Measurements from ENCODE around the gene SLC35A2.

SLC35A2 gene

DNA sequence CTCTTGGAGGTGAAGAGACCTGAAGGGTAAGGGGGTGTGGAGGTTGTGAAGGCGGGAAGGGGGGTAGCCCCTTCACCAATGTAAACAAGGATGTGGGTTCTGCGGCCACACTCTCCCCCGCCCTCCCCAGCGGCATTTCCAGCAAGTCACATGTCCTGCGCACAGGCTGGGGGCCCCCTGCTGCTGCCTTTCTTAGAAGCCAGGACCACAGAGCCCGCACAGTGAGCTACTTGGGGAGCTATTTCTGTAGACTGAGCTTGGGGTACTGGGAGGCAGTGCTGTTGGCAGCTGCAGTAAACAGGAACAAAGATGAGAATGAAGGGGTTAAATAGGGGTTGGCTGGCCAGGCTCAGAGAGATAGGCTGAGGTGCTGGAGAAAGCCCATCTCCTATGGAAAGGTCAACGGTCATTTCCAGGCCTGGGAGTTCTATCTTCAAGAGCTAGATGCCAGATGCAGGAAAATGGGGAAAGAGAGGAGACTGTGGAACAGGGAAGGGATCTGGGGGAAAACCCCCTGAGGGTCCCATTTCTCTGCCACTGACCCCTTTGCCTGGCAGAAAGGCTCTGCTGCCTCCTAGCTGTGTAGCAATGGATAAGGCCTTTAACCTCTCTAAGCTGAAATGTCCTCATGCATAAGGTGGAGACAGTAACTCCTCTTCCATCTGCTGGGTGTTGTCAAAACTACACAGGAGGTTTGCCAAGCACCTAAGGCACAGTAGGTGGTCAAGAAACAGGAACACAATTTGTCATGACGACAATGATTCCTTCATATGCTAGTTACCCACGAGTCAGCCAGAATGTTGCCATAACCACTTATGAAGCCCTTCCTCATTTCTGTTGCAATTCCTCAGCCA, 25.8 kb upstream of the SLC35A2 start:
- no peaks in the 10 kb centered on the region for H3K27me3 ChIP-seq (ENCODE audit: control insufficient read depth, insufficient read depth, low read length)
- no peak overlapping the region for H3K27ac ChIP-seq
- H3K4me1 ChIP-seq, result peaks cover 2% of the 10 kb centered on the region
- TF ChIP-seq, protein P1, sequence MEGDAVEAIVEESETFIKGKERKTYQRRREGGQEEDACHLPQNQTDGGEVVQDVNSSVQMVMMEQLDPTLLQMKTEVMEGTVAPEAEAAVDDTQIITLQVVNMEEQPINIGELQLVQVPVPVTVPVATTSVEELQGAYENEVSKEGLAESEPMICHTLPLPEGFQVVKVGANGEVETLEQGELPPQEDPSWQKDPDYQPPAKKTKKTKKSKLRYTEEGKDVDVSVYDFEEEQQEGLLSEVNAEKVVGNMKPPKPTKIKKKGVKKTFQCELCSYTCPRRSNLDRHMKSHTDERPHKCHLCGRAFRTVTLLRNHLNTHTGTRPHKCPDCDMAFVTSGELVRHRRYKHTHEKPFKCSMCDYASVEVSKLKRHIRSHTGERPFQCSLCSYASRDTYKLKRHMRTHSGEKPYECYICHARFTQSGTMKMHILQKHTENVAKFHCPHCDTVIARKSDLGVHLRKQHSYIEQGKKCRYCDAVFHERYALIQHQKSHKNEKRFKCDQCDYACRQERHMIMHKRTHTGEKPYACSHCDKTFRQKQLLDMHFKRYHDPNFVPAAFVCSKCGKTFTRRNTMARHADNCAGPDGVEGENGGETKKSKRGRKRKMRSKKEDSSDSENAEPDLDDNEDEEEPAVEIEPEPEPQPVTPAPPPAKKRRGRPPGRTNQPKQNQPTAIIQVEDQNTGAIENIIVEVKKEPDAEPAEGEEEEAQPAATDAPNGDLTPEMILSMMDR (IDR thresholded peaks at IDR 0.05), result no peak
- H3K4me2 ChIP-seq (ENCODE audit: low read length), result no peak overlapping the region
- H3K79me2 ChIP-seq, result peaks cover 27% of the 10 kb centered on the region
- no peaks in the 10 kb centered on the region for H3K36me3 ChIP-seq (ENCODE audit: control insufficient read depth, insufficient read depth, low read length)
- no peak overlapping the region for H3K4me3 ChIP-seq (ENCODE audit: low read depth, low read length)
- H3K9me3 ChIP-seq (ENCODE audit: control insufficient read depth, low read length), result no peaks in the 10 kb centered on the region
- H2AFZ ChIP-seq, result no peak overlapping the region
- H3K9ac ChIP-seq, result no peak overlapping the region

DNA sequence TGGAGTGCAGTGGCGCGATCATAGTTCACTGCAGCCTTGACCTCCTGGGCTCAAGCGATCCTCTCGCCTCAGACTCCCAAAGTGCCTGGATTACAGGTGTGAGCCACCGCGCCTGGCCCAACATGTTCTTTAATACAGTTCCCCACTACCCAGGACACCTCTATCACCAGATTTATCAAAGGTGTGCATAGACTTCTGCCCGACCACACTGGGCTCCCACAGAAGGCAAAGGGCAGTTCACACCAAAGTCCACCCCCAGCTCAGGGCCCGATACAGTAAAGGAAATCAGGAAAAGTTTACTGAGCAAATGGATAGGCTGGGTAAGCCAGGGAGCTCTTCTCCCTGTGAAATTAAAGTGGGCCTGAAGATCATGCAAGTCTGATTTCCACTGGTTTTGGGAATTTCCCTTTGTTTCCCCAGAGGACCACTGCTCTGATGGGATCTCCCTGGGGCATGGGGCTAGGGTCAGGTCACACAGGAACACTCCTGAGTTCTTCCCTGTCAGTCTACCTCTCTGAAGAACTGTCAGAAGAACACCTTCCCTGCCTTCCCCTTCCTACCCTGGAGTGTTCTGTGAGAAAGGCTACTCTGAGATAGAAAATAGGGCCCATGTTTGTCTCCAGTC, 25.1 kb upstream of the SLC35A2 start:
- TF ChIP-seq, protein P1 (IDR thresholded peaks at IDR 0.05), result no peak
- Histone ChIP-seq H3K4me1 (peaks cover 2% of the 10 kb centered on the region), H3K9ac (no peak overlapping the region), H3K36me3 (ENCODE audit: control insufficient read depth, insufficient read depth, low read length) (no peaks in the 10 kb centered on the region), H3K4me2 (ENCODE audit: low read length) (no peak overlapping the region), H3K27ac (no peak overlapping the region), H3K4me3 (ENCODE audit: low read depth, low read length) (no peak overlapping the region), H3K9me3 (ENCODE audit: control insufficient read depth, low read length) (no peaks in the 10 kb centered on the region), H3K79me2 (peaks cover 22% of the 10 kb centered on the region), H3K27me3 (ENCODE audit: control insufficient read depth, insufficient read depth, low read length) (no peaks in the 10 kb centered on the region), H2AFZ (no peak overlapping the region)

DNA sequence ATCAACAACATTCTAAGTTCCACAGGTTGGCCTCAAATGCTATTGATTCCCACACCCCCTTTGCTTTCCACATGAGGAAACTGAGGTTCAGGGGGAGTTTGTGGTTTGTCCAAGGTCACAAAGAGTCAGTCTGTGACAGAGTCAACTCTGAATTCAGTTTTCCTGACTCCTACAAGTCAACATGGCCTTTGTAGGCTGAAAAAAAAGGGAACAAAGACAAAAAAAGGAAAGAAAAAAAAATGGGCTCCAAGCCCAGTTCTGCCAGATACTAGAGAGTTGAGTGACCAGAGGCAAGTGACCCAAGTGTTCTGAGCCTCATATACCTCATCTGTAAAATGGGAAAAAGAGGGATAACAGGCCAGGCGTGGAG, 23.8 kb upstream of the SLC35A2 start:
- H3K27ac ChIP-seq, result no peak overlapping the region
- H3K4me1 ChIP-seq, result peaks cover under 1% of the 10 kb centered on the region
- no peak overlapping the region for H3K9ac ChIP-seq
- H3K79me2 ChIP-seq, result peaks cover 12% of the 10 kb centered on the region
- no peak overlapping the region for H2AFZ ChIP-seq
- no peaks in the 10 kb centered on the region for H3K36me3 ChIP-seq (ENCODE audit: control insufficient read depth, insufficient read depth, low read length)
- H3K9me3 ChIP-seq (ENCODE audit: control insufficient read depth, low read length), result no peaks in the 10 kb centered on the region
- TF ChIP-seq, protein P1 (IDR thresholded peaks at IDR 0.05), result no peak
- H3K4me3 ChIP-seq (ENCODE audit: low read depth, low read length), result no peak overlapping the region
- H3K4me2 ChIP-seq (ENCODE audit: low read length), result no peak overlapping the region
- no peaks in the 10 kb centered on the region for H3K27me3 ChIP-seq (ENCODE audit: control insufficient read depth, insufficient read depth, low read length)

DNA sequence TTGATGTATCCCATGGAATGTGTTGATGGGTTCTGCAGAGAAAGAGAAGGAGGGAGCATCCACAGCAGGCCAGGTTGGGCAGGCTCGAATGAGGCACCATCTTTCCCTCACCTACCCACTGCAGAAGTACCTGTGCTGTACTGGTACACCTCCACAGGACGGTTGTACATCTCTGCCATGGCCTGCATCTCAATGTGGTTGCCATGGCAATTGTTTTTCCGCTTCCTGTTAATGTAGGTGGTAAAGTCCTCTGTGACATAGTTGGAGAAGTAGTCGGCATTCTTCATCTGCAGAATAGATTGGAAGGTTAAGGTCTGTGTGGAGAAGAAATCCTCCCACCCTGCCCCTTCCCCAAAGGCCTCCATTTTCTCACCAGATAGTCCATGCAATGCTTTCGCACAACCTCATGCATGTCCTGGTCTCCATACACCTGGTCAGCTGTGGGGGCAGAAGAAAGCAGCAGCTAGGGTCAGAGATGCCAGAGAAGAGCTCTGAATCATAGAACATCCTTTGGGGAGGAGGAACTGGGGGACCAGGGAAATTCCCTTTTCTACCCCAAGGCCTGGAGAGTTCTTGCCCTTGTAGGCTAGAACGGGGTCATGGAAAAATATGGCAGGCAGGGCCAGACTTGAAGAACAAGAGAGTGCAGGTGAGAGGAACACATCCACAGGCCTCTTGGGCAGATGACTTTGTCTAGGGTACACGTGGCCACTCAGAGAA, 23.3 kb upstream of the SLC35A2 start:
- no peak overlapping the region for H3K27ac ChIP-seq
- H3K9ac ChIP-seq, result no peak overlapping the region
- H3K4me1 ChIP-seq, result no peaks in the 10 kb centered on the region
- H3K36me3 ChIP-seq (ENCODE audit: control insufficient read depth, insufficient read depth, low read length), result no peaks in the 10 kb centered on the region
- peaks cover 8% of the 10 kb centered on the region for H3K79me2 ChIP-seq
- no peak overlapping the region for H3K4me2 ChIP-seq (ENCODE audit: low read length)
- H3K27me3 ChIP-seq (ENCODE audit: control insufficient read depth, insufficient read depth, low read length), result no peaks in the 10 kb centered on the region
- H3K9me3 ChIP-seq (ENCODE audit: control insufficient read depth, low read length), result no peaks in the 10 kb centered on the region
- TF ChIP-seq, protein P1 (IDR thresholded peaks at IDR 0.05), result no peak
- no peak overlapping the region for H2AFZ ChIP-seq
- H3K4me3 ChIP-seq (ENCODE audit: low read depth, low read length), result no peak overlapping the region
